IPS-15b (cell line): ENCODE data around the gene PRRT1.
"Not testable (repeated sequence)": the region's sequence is repeated elsewhere in the genome, so short reads cannot be mapped to it uniquely, and the experiment has no call there.

Experiments used
- H3K27me3 ChIP-seq: one replicate; pipeline ENCODE4 v1.6.1; 2013; ENCODE audit warnings: low read length; ENCODE audit not compliant: control insufficient read depth, insufficient read depth
- H3K36me3 ChIP-seq: one replicate; pipeline ENCODE4 v1.6.1; 2013; ENCODE audit warnings: low read length; ENCODE audit not compliant: control insufficient read depth, insufficient read depth
- H3K4me1 ChIP-seq: one replicate; pipeline ENCODE4 v1.6.1; 2013; ENCODE audit warnings: mild to moderate bottlenecking, low read length; ENCODE audit not compliant: control insufficient read depth, insufficient read depth
- H3K4me3 ChIP-seq: one replicate; pipeline ENCODE4 v1.5.1; 2013; ENCODE audit warnings: low read depth, low read length
- H3K9ac ChIP-seq: one replicate; pipeline ENCODE4 v1.6.1; 2013; ENCODE audit warnings: low read depth, mild to moderate bottlenecking, low read length
- H3K9me3 ChIP-seq: one replicate; pipeline ENCODE4 v1.6.1; 2013; ENCODE audit warnings: mild to moderate bottlenecking, low read length; ENCODE audit not compliant: control insufficient read depth, insufficient read depth

Gene PRRT1

GRCh38 chr6:32186151-32186840, 34.6 kb upstream of the PRRT1 start:
- H3K9ac ChIP-seq, H3K9me3 ChIP-seq, H3K27me3 ChIP-seq, H3K4me1 ChIP-seq, H3K4me3 ChIP-seq: not testable (repeated sequence)
- peaks cover 24% of the 10 kb centered on the region for H3K36me3 ChIP-seq

GRCh38 chr6:32185681-32186131, 34.0 kb upstream of the PRRT1 start:
- H3K27me3 ChIP-seq, H3K4me1 ChIP-seq, H3K9me3 ChIP-seq, H3K9ac ChIP-seq, H3K4me3 ChIP-seq: not testable (repeated sequence)
- H3K36me3 ChIP-seq, result peaks cover 30% of the 10 kb centered on the region

- no peak within 1 kb of the TSS for H3K9ac ChIP-seq
- H3K36me3 ChIP-seq, result peaks cover 35% of the 10 kb centered on the region
- no peaks in the 10 kb centered on the region for H3K9me3 ChIP-seq
- no peak within 1 kb of the TSS for H3K4me3 ChIP-seq
- peaks cover 6% of the 10 kb centered on the region for H3K4me1 ChIP-seq
- H3K27me3 ChIP-seq, result no peaks in the 10 kb centered on the region
Observed at GRCh38 chr6:32184084-32184640, 32.4 kb upstream of the PRRT1 start, which contains the start of gene AGER. Gene AGER (minus strand): TSS chr6:32184253. CDS start chr6:32184222, 31 bp downstream.

GRCh38 chr6:32183483-32184083, 31.8 kb upstream of the PRRT1 start:
- Histone ChIP-seq H3K9me3 (no peaks in the 10 kb centered on the region), H3K4me3 (no peak overlapping the region), H3K36me3 (peaks cover 35% of the 10 kb centered on the region), H3K9ac (no peak overlapping the region), H3K4me1 (peaks cover 5% of the 10 kb centered on the region), H3K27me3 (no peaks in the 10 kb centered on the region)

DNA sequence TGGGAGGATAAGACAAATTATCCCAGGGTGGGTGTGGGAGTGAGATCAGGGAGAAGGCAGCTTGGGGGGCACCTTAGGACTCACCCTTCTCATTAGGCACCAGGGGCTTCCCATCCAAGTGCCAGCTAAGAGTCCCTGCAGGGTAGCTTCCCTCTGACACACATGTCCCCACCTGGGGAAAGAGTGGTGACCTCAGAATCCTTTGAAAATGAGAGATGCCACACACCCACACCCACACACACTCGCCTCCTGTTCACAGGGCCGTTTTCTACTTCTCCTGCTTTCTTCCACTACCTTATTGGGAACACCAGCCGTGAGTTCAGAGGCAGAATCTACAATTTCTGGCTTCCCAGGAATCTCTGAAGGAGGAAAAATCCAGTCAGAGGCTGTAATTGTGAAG, 31.3 kb upstream of the PRRT1 start:
- no peak overlapping the region for H3K9ac ChIP-seq
- peaks cover 35% of the 10 kb centered on the region for H3K36me3 ChIP-seq
- no peak overlapping the region for H3K4me3 ChIP-seq
- no peaks in the 10 kb centered on the region for H3K9me3 ChIP-seq
- no peaks in the 10 kb centered on the region for H3K27me3 ChIP-seq
- peaks cover 5% of the 10 kb centered on the region for H3K4me1 ChIP-seq

GRCh38 chr6:32182555-32182981, 30.8 kb upstream of the PRRT1 start:
- Histone ChIP-seq H3K9me3 (no peaks in the 10 kb centered on the region), H3K27me3 (no peaks in the 10 kb centered on the region), H3K4me1 (peaks cover 5% of the 10 kb centered on the region), H3K4me3 (no peak overlapping the region), H3K36me3 (peaks cover 32% of the 10 kb centered on the region), H3K9ac (no peak overlapping the region)

DNA sequence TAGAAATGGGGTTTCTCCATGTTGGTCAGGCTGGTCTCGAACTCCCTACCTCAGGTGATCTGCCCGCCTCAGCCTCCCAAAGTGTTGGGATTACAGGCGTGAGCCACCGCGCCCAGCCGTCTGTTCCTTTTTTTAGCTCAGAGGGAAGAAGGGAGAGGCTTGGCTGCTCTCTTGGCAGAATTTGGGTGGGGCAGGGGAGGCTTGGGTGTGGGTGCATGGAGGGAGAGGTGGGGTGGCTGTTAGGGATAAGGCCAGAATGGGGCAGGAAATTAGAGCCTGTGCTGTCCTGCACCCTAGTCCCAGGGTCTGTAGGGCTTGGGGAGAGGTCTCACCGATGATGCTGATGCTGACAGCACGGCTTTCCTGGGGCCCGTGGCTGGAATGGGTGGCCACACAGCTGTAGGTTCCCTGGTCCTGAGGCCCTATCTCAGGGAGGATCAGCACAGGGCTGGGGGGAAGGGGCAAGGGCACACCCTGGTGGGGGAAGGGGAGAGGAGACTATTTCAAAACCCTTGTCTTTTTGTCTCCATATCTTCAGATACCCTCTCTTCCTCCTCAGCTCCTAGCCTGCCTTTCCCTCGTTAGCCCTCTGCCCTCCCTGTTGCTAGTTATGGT, 30.3 kb upstream of the PRRT1 start:
- Histone ChIP-seq H3K4me1 (peaks cover 5% of the 10 kb centered on the region), H3K4me3 (no peak overlapping the region), H3K9me3 (no peaks in the 10 kb centered on the region), H3K36me3 (peaks cover 26% of the 10 kb centered on the region), H3K27me3 (no peaks in the 10 kb centered on the region), H3K9ac (no peak overlapping the region)

DNA sequence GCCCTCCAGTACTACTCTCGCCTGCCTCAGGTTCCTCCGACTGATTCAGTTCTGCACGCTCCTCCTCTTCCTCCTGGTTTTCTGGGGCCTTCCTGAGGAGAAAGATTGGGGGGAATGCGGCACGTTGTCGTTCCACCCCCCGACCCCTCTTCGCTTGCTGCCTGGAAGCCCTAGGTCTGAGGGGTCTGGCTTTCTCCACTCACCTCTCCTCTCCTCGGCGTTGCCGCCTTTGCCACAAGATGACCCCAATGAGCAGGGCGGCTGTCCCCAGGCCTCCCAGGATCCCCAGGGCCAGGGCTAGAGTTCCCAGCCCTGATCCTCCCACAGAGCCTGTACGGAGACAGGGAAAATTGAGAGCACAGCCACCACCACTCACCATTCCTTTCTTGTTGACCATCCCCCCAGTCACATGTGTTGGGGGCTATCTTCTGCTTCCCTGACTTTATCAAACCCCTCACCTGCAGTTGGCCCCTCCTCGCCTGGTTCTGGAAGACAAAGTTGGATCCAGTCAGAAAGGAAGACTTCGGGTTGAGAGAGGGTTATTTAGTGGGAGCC, 29.5 kb upstream of the PRRT1 start:
- H3K27me3 ChIP-seq, result no peaks in the 10 kb centered on the region
- H3K4me1 ChIP-seq, result peaks cover 5% of the 10 kb centered on the region
- peaks cover 25% of the 10 kb centered on the region for H3K36me3 ChIP-seq
- no peaks in the 10 kb centered on the region for H3K9me3 ChIP-seq
- H3K9ac ChIP-seq, result no peak overlapping the region
- no peak overlapping the region for H3K4me3 ChIP-seq

- Histone ChIP-seq H3K27me3 (no peaks in the 10 kb centered on the region), H3K9ac (no peak overlapping the region), H3K4me1 (peaks cover 5% of the 10 kb centered on the region), H3K9me3 (no peaks in the 10 kb centered on the region), H3K36me3 (peaks cover 25% of the 10 kb centered on the region), H3K4me3 (peak overlapping the region; percentile 95)
Observed at GRCh38 chr6:32179766-32180405, 28.1 kb upstream of the PRRT1 start.

DNA sequence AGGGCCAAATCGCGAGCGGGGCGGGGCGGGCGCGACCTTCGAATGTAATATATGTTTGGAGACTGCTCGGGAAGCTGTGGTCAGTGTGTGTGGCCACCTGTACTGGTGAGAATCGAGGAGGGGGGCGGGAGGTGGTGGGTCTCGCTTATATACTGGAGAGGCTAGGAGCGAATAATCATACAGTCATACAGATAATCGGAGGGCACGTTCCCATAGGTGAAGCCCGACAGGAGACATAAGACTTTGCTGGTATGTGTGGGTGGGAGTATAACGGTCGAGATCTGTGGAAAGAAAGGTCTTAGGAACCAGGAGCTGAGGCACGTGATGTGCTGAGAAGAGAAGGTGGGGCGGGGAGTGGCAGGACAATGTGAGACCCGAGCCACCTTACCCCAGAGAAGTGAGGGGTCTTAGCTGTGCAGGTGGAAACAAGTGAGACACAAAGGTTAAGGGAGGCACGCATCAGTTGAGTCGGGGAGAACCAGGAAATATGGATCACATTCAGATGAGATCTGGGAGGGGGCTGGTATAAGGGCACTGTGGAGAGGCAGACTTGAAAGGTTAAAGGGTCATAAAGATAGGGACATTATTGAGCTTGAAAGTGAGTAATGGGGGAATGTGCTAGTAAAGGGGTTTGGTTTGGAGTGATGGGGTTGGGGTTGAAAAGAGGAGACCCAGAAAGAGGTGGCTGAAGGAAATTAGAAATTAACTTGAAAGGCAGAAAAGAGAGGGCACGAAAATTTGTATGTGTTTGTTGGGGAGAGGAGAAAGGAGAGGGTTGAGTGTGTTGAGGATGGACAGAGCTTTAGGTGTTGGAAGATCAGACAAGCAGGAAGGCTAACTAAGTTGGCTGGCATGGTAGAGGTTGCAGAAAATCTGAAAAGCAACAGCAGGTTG, 27.1 kb upstream of the PRRT1 start:
- Histone ChIP-seq H3K9ac (peak overlapping the region; percentile 77), H3K36me3 (peaks cover 25% of the 10 kb centered on the region), H3K9me3 (no peaks in the 10 kb centered on the region), H3K4me1 (peaks cover 5% of the 10 kb centered on the region), H3K4me3 (peak overlapping the region; percentile 95), H3K27me3 (no peaks in the 10 kb centered on the region)
